GM12872 (cell line): ENCODE measurements around the gene AFG3L2.

Source experiments
- CTCF ChIP-seq: IDR thresholded peaks from 3 replicates; pipeline ENCODE4 v1.5.1; 2011; ENCODE audit warnings: low read depth, mild to moderate bottlenecking, low read length, moderate library complexity; ENCODE audit not compliant: insufficient read depth

AFG3L2 gene

GRCh38 chr18:12302391-12303147 is 74.5 kb downstream of the AFG3L2 start:
- TF ChIP-seq CTCF, result no peak

GRCh38 chr18:12301263-12302005 is 75.6 kb downstream of the AFG3L2 start:
- no peak for TF ChIP-seq CTCF

GRCh38 chr18:12299862-12300261 is 77.2 kb downstream of the AFG3L2 start:
- no peak for TF ChIP-seq CTCF

GRCh38 chr18:12296457-12296856 is 80.6 kb downstream of the AFG3L2 start:
- no peak for TF ChIP-seq CTCF

- TF ChIP-seq CTCF, result no peak
Measured at GRCh38 chr18:12296087-12296403, 81.0 kb downstream of the AFG3L2 start.

DNA sequence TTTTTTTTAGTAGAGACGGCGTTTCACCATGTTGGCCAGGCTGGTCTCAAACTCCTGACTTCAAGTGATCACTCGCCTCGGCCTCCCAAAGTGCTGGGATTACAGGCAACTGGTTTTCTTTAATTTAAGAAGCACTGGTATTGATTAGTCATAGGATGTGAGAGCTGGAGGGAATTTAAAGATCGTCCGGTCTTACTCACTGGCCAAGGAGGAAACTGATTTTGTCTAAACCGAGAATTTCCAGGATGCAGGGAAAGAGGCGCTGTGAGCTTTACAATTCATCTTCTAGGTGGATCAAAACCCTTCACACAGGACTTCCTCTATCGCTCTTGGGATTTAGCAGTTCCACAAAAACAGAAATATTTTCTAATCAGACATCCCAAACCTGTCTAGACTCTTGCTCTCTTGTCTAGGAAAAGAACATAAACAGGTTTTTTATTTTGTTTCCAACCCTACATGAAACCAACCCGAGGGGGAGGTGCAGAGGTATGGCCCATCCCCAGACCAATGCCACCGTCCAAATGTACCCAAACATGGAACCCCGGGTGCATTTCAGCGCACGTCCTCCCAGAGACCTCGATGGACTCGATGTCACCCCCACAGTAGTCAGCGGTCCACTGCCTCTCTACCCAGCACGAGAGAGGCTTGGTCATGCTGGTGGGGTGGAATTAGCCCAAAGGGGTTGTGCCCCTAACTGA is 81.5 kb downstream of the AFG3L2 start:
- no peak for TF ChIP-seq CTCF

DNA sequence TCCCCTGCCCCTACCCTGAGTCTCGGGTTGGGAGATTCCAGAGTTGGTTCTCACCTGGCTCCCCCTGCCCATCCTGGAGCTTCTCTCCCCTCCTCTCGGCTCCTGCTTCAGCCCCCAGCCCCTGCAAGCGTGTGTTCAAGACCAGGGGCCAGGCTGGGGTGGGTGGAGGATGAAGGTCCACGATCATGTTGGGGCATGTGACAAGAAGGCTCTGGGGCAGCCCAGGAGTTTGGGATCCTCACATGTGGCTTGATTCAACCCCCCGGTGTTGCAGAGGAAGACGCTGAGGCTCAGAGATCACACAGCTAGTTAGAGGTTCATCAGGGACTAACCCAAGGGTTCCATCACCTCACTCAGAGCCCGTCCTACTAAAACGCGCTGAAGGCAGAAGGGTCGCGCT is 83.2 kb downstream of the AFG3L2 start:
- no peak for TF ChIP-seq CTCF
